GM23248 (cell line): ENCODE measurements around the gene GABRG3.

Experiments used
- EZH2 ChIP-seq: fragments of 200-600 bp; sonication (generic); IDR thresholded peaks from 2 replicates; pipeline ENCODE4 v1.6.1; 2018; ENCODE audit warnings: antibody characterized with exemption, mild to moderate bottlenecking; ENCODE audit not compliant: insufficient read depth, poor library complexity, severe bottlenecking
- EZH2phosphoT487 ChIP-seq: fragments of 200-600 bp; sonication (generic); IDR thresholded peaks from 2 replicates; pipeline ENCODE4 v1.6.1; 2018; ENCODE audit warnings: antibody characterized with exemption, moderate library complexity, mild to moderate bottlenecking, low read depth; ENCODE audit not compliant: insufficient read depth

DNA sequence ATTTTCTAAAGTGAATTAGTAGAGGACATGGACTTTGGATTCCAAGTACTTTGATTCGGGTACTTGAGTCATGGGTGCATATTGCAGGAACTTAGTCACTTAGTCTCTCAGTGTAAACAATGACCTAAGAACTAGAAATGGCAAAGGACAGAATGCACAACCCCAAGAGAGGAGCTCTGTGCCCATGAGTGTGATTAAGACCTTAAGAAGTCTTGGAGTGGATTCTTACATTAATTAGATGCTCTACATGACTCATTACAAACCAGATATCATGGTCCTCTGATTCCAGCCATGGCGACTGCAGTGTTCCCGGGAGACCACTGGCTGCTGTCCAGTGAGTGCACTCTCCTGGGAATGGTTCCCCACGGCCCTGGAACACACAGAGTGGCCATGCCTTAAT is 251.5 kb downstream of the GABRG3 start:
- TF ChIP-seq EZH2, result no peak
- no peak for TF ChIP-seq EZH2phosphoT487
